GM18517 (cell line): Measurements from ENCODE around the gene SH3BP2.
"Not testable (repeated sequence)": the region's sequence is repeated elsewhere in the genome, so short reads cannot be mapped to it uniquely, and the experiment has no call there.

Experiments used
- ATAC-seq: cut with Tn5 transposase; IDR thresholded peaks from one replicate; pipeline ENCODE4 v1.9.1; 2021; ENCODE audit warnings: mild to moderate bottlenecking, moderate library complexity; ENCODE audit not compliant: unreplicated experiment

The SH3BP2 gene

GRCh38 chr4:2762486-2763370, 30.2 kb upstream of the SH3BP2 start:
- not testable (repeated sequence) for ATAC-seq

DNA sequence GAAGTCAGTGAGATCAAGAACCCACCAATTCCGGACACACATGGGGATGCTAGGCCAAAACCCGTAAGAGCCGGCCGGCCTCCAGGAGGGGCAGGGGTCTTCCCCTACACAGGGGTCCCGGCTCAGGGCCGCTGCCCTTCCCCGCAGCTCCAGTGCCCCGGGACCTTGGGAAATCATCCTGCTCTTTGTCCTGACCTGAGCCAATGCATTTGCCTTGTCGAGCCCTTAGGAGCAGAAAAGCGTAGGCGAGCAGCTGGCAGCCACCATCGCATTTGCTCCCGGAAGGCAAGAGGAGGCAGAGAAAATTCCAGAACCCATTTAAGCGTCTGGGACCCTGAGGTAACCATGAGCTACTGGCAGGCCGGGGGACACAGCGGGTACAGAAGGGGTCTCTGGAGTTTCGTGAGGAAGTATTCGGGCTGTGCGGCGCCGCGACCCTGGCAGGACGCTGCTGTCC, 29.3 kb upstream of the SH3BP2 start:
- no peak for ATAC-seq

GRCh38 chr4:2765832-2766526, 26.9 kb upstream of the SH3BP2 start:
- no peak for ATAC-seq

DNA sequence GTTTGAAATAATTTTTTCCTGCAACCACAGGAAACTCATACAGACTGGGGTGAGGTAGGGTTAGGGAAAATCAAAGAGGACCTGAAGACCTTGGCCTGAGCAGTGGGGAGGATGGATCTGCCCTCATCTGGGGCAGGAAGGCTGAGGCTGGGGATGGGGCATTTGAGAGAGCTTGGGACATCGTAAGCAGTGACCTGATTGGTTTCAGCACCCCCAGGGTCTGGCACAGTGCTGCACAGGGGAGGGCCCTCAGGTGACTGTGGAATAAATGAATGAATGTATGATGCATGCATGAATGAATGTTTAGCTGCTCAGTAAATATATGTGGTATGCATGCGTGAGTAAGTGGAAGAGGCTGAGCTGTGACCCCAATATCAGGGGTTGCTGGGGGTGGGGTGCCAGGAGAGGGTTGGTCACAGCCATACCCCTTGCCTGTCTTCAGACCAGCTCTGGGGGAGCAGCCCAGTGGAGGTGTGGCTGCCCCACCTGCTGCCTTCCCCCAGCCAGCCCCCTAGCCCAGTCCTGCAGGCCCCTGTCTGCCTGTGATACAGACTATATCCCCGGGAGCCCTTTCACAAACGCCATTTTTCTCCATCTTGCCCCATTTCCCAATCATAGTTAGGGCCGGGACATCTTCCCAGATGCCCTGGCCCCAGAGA, 25.7 kb upstream of the SH3BP2 start:
- no peak for ATAC-seq

DNA sequence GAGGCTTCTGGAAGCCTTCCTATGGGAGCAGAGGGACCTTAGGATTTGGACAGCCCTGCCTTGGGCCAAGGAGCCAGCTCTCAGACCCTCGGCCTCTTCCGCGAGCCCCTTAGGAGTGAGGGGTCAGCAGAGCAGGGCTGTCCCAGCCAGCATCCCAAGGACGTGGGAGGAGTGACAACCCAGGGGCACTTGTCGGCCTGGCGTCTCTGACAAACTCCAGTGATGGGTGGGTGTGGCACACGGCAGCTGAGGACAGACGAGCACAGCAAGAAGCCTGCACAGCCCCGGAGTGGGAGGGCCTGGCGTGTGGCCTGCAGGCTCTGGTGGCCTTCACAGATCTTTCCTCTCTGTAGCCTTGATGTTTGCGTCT, 25.2 kb upstream of the SH3BP2 start:
- ATAC-seq, result no peak

GRCh38 chr4:2768124-2768523, 24.8 kb upstream of the SH3BP2 start:
- ATAC-seq, result no peak

DNA sequence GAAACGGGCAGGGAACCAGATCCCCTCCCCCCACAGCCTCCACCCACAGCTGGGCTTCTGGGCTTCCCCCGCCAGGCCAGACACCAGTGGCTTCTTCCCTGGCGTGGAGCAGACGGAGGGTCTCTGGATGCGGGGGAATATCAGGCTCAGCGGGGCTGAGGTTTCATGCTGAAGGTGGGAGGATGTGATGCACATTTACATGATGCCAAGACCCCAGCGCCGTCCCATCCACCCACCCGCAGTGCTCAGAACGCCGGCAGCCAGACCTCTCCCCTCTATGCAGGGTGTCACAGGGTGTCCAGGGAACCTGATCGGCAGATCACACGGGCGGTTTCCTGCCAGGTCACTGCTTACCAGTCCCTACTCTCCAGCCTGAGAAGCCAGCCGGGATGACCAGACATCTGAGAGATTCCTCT, 24.0 kb upstream of the SH3BP2 start:
- ATAC-seq, result no peak

GRCh38 chr4:2771264-2771663, 21.6 kb upstream of the SH3BP2 start:
- no peak for ATAC-seq

GRCh38 chr4:2780643-2781042, 12.2 kb upstream of the SH3BP2 start:
- ATAC-seq, result not testable (repeated sequence)

- ATAC-seq, result no peak
These were observed 11.0 kb upstream of the SH3BP2 start for GRCh38 chr4:2781911-2782310.

GRCh38 chr4:2783790-2784189, 9.1 kb upstream of the SH3BP2 start:
- ATAC-seq, result no peak

DNA sequence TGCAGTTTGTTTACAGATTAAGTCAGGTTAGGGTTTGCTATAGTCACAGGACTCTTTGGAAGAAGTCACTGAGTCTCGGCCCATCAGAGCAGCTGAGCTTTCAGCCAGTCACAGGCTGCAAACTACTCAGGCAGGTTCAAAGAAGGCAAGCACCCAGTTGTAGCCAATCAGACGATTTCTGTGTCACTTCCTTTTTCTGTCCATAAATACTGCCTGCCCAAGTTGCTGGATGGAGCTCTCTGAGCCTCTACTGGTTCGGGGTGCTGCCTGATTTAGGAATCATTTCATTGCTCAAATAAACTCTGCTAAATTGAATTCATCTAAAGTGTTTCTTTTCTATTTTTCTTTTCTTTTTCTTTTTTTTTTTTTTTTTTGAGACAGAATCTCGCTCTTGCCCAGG, 7.3 kb upstream of the SH3BP2 start:
- ATAC-seq, result no peak

GRCh38 chr4:2786152-2786671, 6.7 kb upstream of the SH3BP2 start:
- no peak for ATAC-seq

GRCh38 chr4:2786794-2787229, 6.1 kb upstream of the SH3BP2 start:
- ATAC-seq, result no peak

DNA sequence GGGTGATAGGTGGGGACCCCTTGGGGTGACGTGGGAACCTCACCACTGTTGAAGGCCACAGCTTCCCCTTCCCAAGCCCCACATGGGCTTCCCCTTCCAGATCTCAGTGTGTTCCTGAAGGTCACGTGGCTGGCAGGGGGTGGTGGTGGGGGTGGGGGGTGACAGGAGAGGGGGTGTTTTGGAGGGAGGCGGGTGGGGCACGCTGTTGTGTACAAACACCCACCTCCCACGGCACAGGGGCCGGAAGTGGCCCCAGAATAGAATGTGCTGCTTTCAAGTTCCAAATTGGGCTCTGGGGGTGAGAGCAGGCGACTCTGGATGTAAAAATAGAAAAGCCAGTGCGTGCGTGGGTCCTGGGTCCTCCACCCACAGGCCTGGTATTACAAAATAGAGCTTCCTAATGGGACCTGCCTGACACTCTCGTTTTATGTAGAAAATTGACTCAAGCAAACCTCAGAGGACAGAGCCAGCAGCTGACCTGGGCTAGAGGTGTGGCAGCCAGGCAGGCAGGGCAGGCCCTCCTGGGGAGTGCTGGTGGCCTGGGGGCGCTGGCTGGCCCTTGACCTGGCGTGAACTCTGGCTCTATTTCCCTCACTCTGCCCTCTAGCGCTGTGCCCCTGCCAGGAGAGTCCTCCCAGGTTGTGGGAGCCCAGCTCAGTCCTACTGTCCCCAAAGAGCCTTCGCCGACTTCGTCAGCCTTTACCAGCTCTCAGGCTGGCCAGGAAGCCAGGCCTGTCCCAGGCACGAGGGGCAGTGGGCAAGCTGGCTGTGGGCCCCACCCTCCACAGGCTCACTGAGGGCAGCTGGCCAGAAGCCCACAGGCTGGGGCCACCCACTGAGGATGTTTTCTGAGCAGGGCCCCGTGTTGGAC, 5.4 kb upstream of the SH3BP2 start:
- ATAC-seq, result peak; percentile 78

- no peak for ATAC-seq
These were observed 4.8 kb upstream of the SH3BP2 start for GRCh38 chr4:2788101-2788500.

- ATAC-seq, result no peak
These were observed 4.3 kb upstream of the SH3BP2 start for GRCh38 chr4:2788532-2789103.

- ATAC-seq, result no peak
These were observed 3.5 kb upstream of the SH3BP2 start for GRCh38 chr4:2789351-2789750.

- ATAC-seq, result no peak
These were observed 2.9 kb upstream of the SH3BP2 start for GRCh38 chr4:2789793-2790582.
